Neural progenitor cell (in vitro differentiated cells): ENCODE data around the gene SERPINI1.

Experiments
- EZH2phosphoT487 ChIP-seq: fragments of 200-600 bp; sonication (generic); IDR thresholded peaks from 2 replicates; pipeline ENCODE4 v1.6.1; 2017; ENCODE audit warnings: antibody characterized with exemption
- TF ChIP-seq, protein P1 (sequence below): fragments of 200-600 bp; sonication (generic); IDR thresholded peaks from 2 replicates; pipeline ENCODE4 v1.5.1; 2017; ENCODE audit warnings: antibody characterized with exemption, mild to moderate bottlenecking

DNA sequence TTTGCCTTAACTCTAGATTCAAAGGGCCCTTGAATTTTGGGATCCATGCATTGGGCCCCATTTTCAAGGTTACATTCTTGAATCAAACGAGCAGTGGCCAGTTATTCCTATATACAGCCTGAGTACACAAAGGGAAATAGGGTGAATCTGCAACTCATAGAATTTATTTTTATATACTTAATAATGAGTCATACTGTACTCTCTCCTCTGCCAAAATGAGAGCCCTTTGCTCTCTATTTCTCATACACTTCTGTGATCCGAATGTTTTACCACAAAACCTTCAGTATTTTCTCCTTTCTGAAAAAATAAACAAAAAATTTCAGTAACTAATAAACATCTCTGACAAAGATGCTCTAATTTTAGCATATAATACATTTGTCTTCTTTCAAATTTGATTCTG, 116.7 kb downstream of the SERPINI1 start:
- TF ChIP-seq, protein P1, sequence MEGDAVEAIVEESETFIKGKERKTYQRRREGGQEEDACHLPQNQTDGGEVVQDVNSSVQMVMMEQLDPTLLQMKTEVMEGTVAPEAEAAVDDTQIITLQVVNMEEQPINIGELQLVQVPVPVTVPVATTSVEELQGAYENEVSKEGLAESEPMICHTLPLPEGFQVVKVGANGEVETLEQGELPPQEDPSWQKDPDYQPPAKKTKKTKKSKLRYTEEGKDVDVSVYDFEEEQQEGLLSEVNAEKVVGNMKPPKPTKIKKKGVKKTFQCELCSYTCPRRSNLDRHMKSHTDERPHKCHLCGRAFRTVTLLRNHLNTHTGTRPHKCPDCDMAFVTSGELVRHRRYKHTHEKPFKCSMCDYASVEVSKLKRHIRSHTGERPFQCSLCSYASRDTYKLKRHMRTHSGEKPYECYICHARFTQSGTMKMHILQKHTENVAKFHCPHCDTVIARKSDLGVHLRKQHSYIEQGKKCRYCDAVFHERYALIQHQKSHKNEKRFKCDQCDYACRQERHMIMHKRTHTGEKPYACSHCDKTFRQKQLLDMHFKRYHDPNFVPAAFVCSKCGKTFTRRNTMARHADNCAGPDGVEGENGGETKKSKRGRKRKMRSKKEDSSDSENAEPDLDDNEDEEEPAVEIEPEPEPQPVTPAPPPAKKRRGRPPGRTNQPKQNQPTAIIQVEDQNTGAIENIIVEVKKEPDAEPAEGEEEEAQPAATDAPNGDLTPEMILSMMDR = no peak
- no peak for TF ChIP-seq EZH2phosphoT487
